GM13977 (cell line): ENCODE measurements around the gene GSTP1.

Experiments used
- DNase-seq: peaks from one replicate; pipeline ENCODE4 v3.0.0; 2012; ENCODE audit warnings: low spot score
- CTCF ChIP-seq: IDR thresholded peaks from 2 replicates; pipeline ENCODE4 v1.5.1; 2012; ENCODE audit warnings: mild to moderate bottlenecking, control low read depth; ENCODE audit not compliant: insufficient read depth; ENCODE audit errors: extremely low read depth, missing control alignments
- in situ Hi-C: fragments of 300-500 bp; cut with MboI; formaldehyde crosslinking; loops from one replicate; pipeline ENCODE4 v1.12.0; 2022; ENCODE audit warnings: low sequenced_read_pairs, low pct_unique_long_range_greater_than_20kb, mixed read lengths, inconsistent platforms; ENCODE audit not compliant: unreplicated experiment

The GSTP1 gene

GRCh38 chr11:67606492-67607295 lies 23.1 kb downstream of the GSTP1 start, which contains the start of gene NDUFV1:
TSS of gene NDUFV1 (plus strand) at chr11:67606936. CDS start at chr11:67607005, 69 bp downstream.
- peak; percentile 71 for TF ChIP-seq CTCF
- in situ Hi-C loops = no loop called here
- peak; percentile 91 for DNase-seq

- in situ Hi-C loops = no loop called here
- no peak for TF ChIP-seq CTCF
- DNase-seq = no peak
Observed at GRCh38 chr11:67607507-67607906, 23.9 kb downstream of the GSTP1 start.

- DNase-seq = no peak
- in situ Hi-C loops = no loop called here
- no peak for TF ChIP-seq CTCF
Observed at GRCh38 chr11:67608486-67608885, 24.9 kb downstream of the GSTP1 start.

GRCh38 chr11:67609316-67609715 lies 25.7 kb downstream of the GSTP1 start:
- no peak for TF ChIP-seq CTCF
- in situ Hi-C loops = no loop called here

GRCh38 chr11:67610302-67610868 lies 26.8 kb downstream of the GSTP1 start:
- no peak for DNase-seq
- TF ChIP-seq CTCF = no peak
- in situ Hi-C loops = no loop called here

More at GRCh38 chr11:67609316-67609715, 25.7 kb downstream of the GSTP1 start:
- no peak for DNase-seq

GRCh38 chr11:67611165-67611564 lies 27.6 kb downstream of the GSTP1 start:
- no peak for TF ChIP-seq CTCF
- in situ Hi-C loops = no loop called here
- no peak for DNase-seq
